NB4 (cell line): ENCODE results near the gene SLC29A4.
"Not testable (repeated sequence)": the region's sequence is repeated elsewhere in the genome, so short reads cannot be mapped to it uniquely, and the experiment has no call there.

Experiments
- DNase-seq: peaks from one replicate; pipeline ENCODE4 v3.0.0; 2010; ENCODE audit warnings: low read depth
- H3K4me3 ChIP-seq: one replicate; pipeline ENCODE4 v1.5.1; 2011; ENCODE audit warnings: mild to moderate bottlenecking, low read depth, low read length, moderate library complexity
- CTCF ChIP-seq: IDR thresholded peaks from one replicate; pipeline ENCODE4 v1.5.1; 2012; ENCODE audit warnings: low read depth, low read length
- MAX ChIP-seq: IDR thresholded peaks from 2 replicates; pipeline ENCODE4 v1.6.1; 2011; ENCODE audit warnings: low read depth, low read length
- MYC ChIP-seq: IDR thresholded peaks from 2 replicates; pipeline ENCODE4 v1.6.1; 2011; ENCODE audit warnings: low read depth, low read length
- POLR2A ChIP-seq: IDR thresholded peaks from 2 replicates; pipeline ENCODE4 v1.6.1; 2011; ENCODE audit warnings: mild to moderate bottlenecking; ENCODE audit not compliant: insufficient read length; ENCODE audit errors: extremely low read depth

Gene SLC29A4

GRCh38 chr7:5254371-5254770, 28.4 kb upstream of the SLC29A4 start:
- DNase-seq: peak; percentile 72
- peak overlapping the region; percentile 7 for H3K4me3 ChIP-seq
- TF ChIP-seq MAX: 0 out of 2 replicates have a peak, but pooled peaks have one; percentile 18

DNA sequence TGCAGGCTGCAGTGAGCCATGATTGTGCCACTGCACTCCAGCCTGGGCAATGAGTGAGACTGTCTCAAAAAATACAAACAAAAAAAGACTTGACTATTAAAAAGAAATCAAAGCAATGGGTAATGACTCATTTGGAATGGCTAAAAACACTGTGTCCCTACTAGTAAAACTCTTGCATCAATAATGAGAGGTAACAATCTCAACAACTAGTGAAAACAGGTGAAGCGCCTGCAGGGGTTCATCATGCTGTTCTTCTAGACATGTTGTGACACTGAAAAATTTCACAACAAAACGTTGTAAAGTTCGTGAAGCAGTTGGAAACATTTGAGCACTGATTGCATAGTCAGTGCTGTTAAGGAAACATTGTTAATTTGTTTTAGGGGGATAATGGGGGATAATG, 26.9 kb upstream of the SLC29A4 start:
- peak; percentile 51 for DNase-seq
- no peak overlapping the region for H3K4me3 ChIP-seq
- TF ChIP-seq MAX: no peak
- no peak for TF ChIP-seq CTCF
- no peak for TF ChIP-seq MYC
- no peak for TF ChIP-seq POLR2A

DNA sequence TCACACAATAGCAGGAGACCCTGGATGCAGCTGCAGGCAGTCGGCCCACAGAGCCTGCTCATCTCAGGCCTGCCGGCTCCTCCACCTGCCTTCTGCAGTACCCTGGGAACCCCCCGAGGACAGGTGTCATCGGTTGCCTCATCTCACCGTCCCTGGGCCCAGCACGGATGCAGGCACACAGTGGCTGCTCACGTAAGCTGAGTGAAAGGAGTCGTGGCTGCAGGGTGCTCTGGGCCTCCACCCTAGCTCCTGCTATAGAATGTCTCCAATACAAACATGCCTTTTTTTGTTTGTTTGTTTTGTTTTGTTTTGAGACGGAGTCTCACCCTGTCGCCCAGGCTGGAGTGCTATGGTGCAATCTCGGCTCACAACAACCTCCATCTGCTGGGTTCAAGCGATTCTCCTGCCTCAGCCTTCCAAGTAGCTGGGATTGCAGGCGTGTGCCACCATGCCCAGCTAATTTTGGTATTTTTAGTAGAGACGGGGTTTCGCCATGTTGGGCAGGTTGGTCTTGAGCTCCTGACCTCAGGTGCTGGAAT, 22.1 kb upstream of the SLC29A4 start:
- H3K4me3 ChIP-seq, DNase-seq: not testable (repeated sequence)

DNA sequence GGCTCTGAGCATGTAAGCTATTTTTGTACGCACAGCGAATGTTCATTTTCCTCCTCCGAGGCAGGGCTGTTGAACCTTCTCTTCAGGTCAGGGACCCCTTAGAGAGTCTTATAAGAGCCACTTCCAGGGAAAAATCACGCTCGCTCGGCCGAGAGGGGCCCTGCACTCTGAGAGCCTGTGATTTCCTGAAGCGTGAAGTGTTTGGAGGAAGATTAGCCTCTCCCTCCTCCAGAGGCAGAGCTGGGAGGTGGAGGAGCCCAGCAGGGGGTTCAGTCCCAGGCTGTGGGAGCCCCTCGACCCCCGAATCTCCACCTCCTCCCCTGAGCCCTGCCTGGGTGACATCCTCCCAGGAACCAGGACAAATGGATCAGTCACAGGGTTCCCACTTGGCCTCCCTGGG, 19.7 kb upstream of the SLC29A4 start:
- not testable (repeated sequence) for DNase-seq, H3K4me3 ChIP-seq

GRCh38 chr7:5265320-5266190, 17.2 kb upstream of the SLC29A4 start:
- TF ChIP-seq POLR2A: no peak
- TF ChIP-seq CTCF: no peak
- TF ChIP-seq MYC: no peak
- TF ChIP-seq MAX: no peak
- H3K4me3 ChIP-seq: no peak overlapping the region
- no peak for DNase-seq

DNA sequence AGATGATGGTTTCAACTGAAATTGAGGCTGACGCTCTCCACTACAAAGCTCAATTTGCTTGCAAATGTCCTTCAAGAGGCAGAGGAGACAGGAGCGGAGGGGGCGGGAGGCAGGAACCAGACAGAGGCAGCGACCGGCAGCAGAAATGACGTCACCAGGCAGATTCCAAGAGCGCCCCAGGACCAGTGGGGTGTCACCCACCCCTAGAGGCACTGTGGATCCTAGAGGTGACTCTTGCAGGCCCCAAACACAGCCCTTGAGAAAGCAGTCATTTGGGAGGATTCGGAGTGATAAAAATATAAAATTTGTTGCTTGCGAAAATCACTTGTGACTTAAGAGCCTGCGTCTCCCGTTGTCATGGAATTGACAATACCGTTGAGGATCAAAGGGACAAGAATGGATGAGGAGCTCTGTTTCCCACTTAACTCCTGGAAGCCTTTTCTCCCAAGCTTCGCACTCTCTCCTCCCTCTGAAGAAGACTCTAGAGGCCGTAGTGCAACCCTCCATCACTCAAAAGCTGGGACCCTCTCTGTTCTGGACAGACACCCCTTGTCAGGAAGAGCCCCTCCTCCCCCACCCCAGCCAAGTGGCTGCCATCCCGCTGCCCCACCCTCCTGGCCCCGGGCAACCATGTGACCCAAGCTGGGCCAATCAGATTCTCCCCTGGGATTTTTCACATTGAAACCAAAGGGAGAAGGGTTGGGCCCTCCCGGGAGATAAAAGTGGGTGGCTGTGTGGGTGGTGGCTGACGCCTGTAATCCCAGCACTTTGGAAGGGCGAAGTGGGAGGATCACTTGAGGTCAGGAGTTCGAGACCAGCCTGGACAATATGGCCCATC, 16.3 kb upstream of the SLC29A4 start:
- DNase-seq: peak; percentile 42
- no peak for TF ChIP-seq MYC
- TF ChIP-seq POLR2A: no peak
- TF ChIP-seq CTCF: no peak
- no peak for TF ChIP-seq MAX
- no peak overlapping the region for H3K4me3 ChIP-seq

GRCh38 chr7:5267829-5268228, 14.9 kb upstream of the SLC29A4 start:
- not testable (repeated sequence) for H3K4me3 ChIP-seq
- DNase-seq: peak; percentile 45

GRCh38 chr7:5269992-5270657, 12.6 kb upstream of the SLC29A4 start:
- DNase-seq, H3K4me3 ChIP-seq: not testable (repeated sequence)
